H1 (cell line): ENCODE measurements around the gene STX16. TPM values are rescaled to one million over a fixed set of nuclear protein-coding genes. Genes with fewer than 3 reads are reported as not detected.
A peak's percentile ranks its signal among the peaks of the same experiment; 100 is the strongest.

ENCODE experiments used
- CTCF ChIA-PET: fragments of 300-600 bp; sonication (Branson Sonifier 250); formaldehyde crosslinking; loops from one replicate; lab custom pipeline; 2021; ENCODE audit not compliant: partially characterized antibody; lab: Charles Lee
- POLR2A ChIA-PET: fragments of 300-600 bp; sonication (Branson Sonifier 250); formaldehyde crosslinking; loops from one replicate; lab custom pipeline; 2021; ENCODE audit warnings: inconsistent platforms; ENCODE audit not compliant: partially characterized antibody; lab: Charles Lee
- DNase-seq, 2 experiments: peaks; one replicate each; pipeline versions ENCODE4 v3.0.0 to v3.0.0-alpha.2; 2010 to 2022; ENCODE audit warnings: low spot score in 2 of 2, low read depth in 1 of 2, mixed read lengths in 1 of 2
- FAIRE-seq: peaks from 2 replicates; lab custom pipeline; 2011; peaks lifted over from hg19 to GRCh38; lab: Jason Lieb, UNC
- H2AFZ ChIP-seq: 2 replicates; pipeline ENCODE4 v1.8.1; 2012; ENCODE audit warnings: low read length, inconsistent platforms
- H2AK5ac ChIP-seq: 2 replicates; pipeline ENCODE4 v1.6.1; 2013; ENCODE audit warnings: low read depth, low read length
- H2BK120ac ChIP-seq: replicated peaks from 2 replicates; pipeline ENCODE3; 2013; ENCODE audit warnings: low read depth, low read length, inconsistent platforms
- H2BK12ac ChIP-seq: 2 replicates; pipeline ENCODE4 v1.6.1; 2013; ENCODE audit warnings: low read depth, low read length
- H2BK15ac ChIP-seq: 2 replicates; pipeline ENCODE4 v1.6.1; 2013; ENCODE audit warnings: low read length
- H2BK20ac ChIP-seq: 2 replicates; pipeline ENCODE4 v1.6.1; 2013; ENCODE audit warnings: low read length
- H2BK5ac ChIP-seq: 2 replicates; pipeline ENCODE4 v1.6.1; 2013; ENCODE audit warnings: low read depth, low read length
- H3K14ac ChIP-seq: 2 replicates; pipeline ENCODE4 v1.6.1; 2013; ENCODE audit warnings: inconsistent platforms; ENCODE audit not compliant: insufficient read length
- H3K18ac ChIP-seq: 2 replicates; pipeline ENCODE4 v1.6.1; 2013; ENCODE audit warnings: low read length; ENCODE audit errors: extremely low read depth
- H3K23ac ChIP-seq: 2 replicates; pipeline ENCODE4 v1.6.1; 2013; ENCODE audit warnings: inconsistent platforms; ENCODE audit not compliant: insufficient read length
- H3K23me2 ChIP-seq: 2 replicates; pipeline ENCODE4 v1.6.1; 2013; ENCODE audit warnings: low read depth, low read length
- H3K27ac ChIP-seq: 2 replicates; pipeline ENCODE4 v1.6.1; 2011; ENCODE audit warnings: low read depth, low read length, inconsistent platforms
- H3K27me3 ChIP-seq, 4 experiments: replicated peaks in 1 of 4; 1 replicate in 1 of 4; 2 replicates in 3 of 4; pipeline versions ENCODE4 v1.6.1 to v1.8.1; 2011 to 2013; ENCODE audit warnings: low read length in 3 of 4, mild to moderate bottlenecking in 3 of 4, inconsistent platforms in 2 of 4, mixed read lengths in 2 of 4, moderate library complexity in 1 of 4; ENCODE audit not compliant: control insufficient read depth in 3 of 4, insufficient read depth in 3 of 4; ENCODE audit errors: extremely low read depth in 1 of 4
- H3K36me3 ChIP-seq, 4 experiments: 2 replicates each; pipeline versions ENCODE4 v1.6.1 to v1.8.1; 2011 to 2013; ENCODE audit warnings: mild to moderate bottlenecking in 4 of 4, low read length in 3 of 4, moderate library complexity in 2 of 4, control low read depth in 1 of 4, inconsistent platforms in 1 of 4; ENCODE audit not compliant: insufficient read depth in 4 of 4, control insufficient read depth in 2 of 4
- H3K4ac ChIP-seq: replicated peaks from 2 replicates; pipeline ENCODE3; 2013; ENCODE audit warnings: low read length, low read depth, mixed read lengths, inconsistent platforms; ENCODE audit not compliant: insufficient read length
- H3K4me1 ChIP-seq, 4 experiments: replicated peaks in 1 of 4; 1 replicate in 1 of 4; 2 replicates in 3 of 4; pipeline versions ENCODE4 v1.6.1 to v1.8.1; 2011 to 2013; ENCODE audit warnings: low read length in 3 of 4, inconsistent platforms in 2 of 4, mixed read lengths in 1 of 4; ENCODE audit not compliant: insufficient read depth in 4 of 4, control insufficient read depth in 3 of 4
- H3K4me2 ChIP-seq, 2 experiments: 2 replicates each; pipeline versions ENCODE4 v1.6.1 to v1.8.1; 2011 to 2013; ENCODE audit warnings: low read depth in 2 of 2, low read length in 2 of 2, control low read depth in 1 of 2, inconsistent platforms in 1 of 2, mild to moderate bottlenecking in 1 of 2; ENCODE audit not compliant: insufficient read depth in 1 of 2
- H3K4me3 ChIP-seq, 4 experiments: fragments of 200-600, 300-600 bp in 1 of 4; sonication (generic), shearing (Covaris generic), sonication (Bioruptor Twin) in 1 of 4; 2 replicates each; pipeline versions ENCODE4 v1.5.1 to v1.8.1; 2011 to 2016; ENCODE audit warnings: low read length in 4 of 4, low read depth in 3 of 4, control low read depth in 2 of 4, inconsistent platforms in 2 of 4, mild to moderate bottlenecking in 2 of 4, mixed read lengths in 1 of 4, moderate library complexity in 1 of 4; ENCODE audit not compliant: insufficient read depth in 2 of 4; ENCODE audit errors: extremely low read depth in 1 of 4
- H3K56ac ChIP-seq: replicated peaks from 2 replicates; pipeline ENCODE3; 2013; ENCODE audit warnings: low read depth, mild to moderate bottlenecking, mixed read lengths, low read length, inconsistent platforms; ENCODE audit not compliant: insufficient read length
- H3K79me1 ChIP-seq: 2 replicates; pipeline ENCODE4 v1.6.1; 2013; ENCODE audit warnings: low read depth, low read length, control low read depth
- H3K79me2 ChIP-seq, 2 experiments: 2 replicates each; pipeline versions ENCODE4 v1.6.1 to v1.8.1; 2012 to 2013; ENCODE audit warnings: low read length in 2 of 2, mild to moderate bottlenecking in 2 of 2, inconsistent platforms in 1 of 2; ENCODE audit not compliant: insufficient read depth in 2 of 2, control insufficient read depth in 1 of 2
- H3K9ac ChIP-seq, 4 experiments: replicated peaks in 1 of 4; 1 replicate in 1 of 4; 2 replicates in 3 of 4; pipeline versions ENCODE4 v1.6.1 to v1.8.1; 2011 to 2013; ENCODE audit warnings: low read depth in 3 of 4, low read length in 3 of 4, control low read depth in 2 of 4, mild to moderate bottlenecking in 2 of 4, moderate library complexity in 2 of 4, inconsistent platforms in 1 of 4; ENCODE audit errors: extremely low read depth in 1 of 4
- H3K9me3 ChIP-seq, 2 experiments: 2 replicates each; pipeline versions ENCODE4 v1.6.1 to v1.8.1; 2012 to 2013; ENCODE audit warnings: mild to moderate bottlenecking in 2 of 2, moderate library complexity in 2 of 2, control low read depth in 1 of 2, inconsistent platforms in 1 of 2, low read depth in 1 of 2, low read length in 1 of 2, mixed read lengths in 1 of 2; ENCODE audit not compliant: insufficient read depth in 2 of 2
- H4K20me1 ChIP-seq, 2 experiments: replicated peaks in 1 of 2; 2 replicates each; pipeline versions ENCODE3 to v1.8.1; 2011 to 2013; ENCODE audit warnings: inconsistent platforms in 2 of 2, low read length in 2 of 2, mild to moderate bottlenecking in 1 of 2; ENCODE audit not compliant: insufficient read depth in 2 of 2, control insufficient read depth in 1 of 2
- H4K5ac ChIP-seq: 2 replicates; pipeline ENCODE4 v1.6.1; 2013; ENCODE audit warnings: low read length, low read depth, mixed read lengths, inconsistent platforms; ENCODE audit not compliant: insufficient read length
- H4K8ac ChIP-seq: 2 replicates; pipeline ENCODE4 v1.8.0; 2013; ENCODE audit warnings: mild to moderate bottlenecking, moderate library complexity, low read length, inconsistent platforms; ENCODE audit not compliant: insufficient read depth; ENCODE audit errors: extremely low read depth
- H4K91ac ChIP-seq: replicated peaks from 2 replicates; pipeline ENCODE3; 2013; ENCODE audit warnings: low read length, mixed read lengths, inconsistent platforms; ENCODE audit not compliant: insufficient read length
- CREB1 ChIP-seq: IDR thresholded peaks from 2 replicates; pipeline ENCODE4 v1.6.1; 2012; ENCODE audit warnings: inconsistent platforms
- KDM1A ChIP-seq: fragments of 200-600, 300-600 bp; sonication (generic); IDR thresholded peaks from 2 replicates; pipeline ENCODE4 v1.7.1; 2016; ENCODE audit warnings: mild to moderate bottlenecking, low read length, borderline replicate concordance
- KDM4A ChIP-seq: IDR thresholded peaks from one replicate; pipeline ENCODE4 v1.7.1; 2012; ENCODE audit warnings: low read depth, mild to moderate bottlenecking, moderate library complexity, low read length, inconsistent platforms; ENCODE audit not compliant: severe bottlenecking
- SP2 ChIP-seq: IDR thresholded peaks from 2 replicates; pipeline ENCODE4 v1.6.1; 2012; ENCODE audit warnings: mild to moderate bottlenecking, low read length, inconsistent platforms
- TAF1 ChIP-seq: IDR thresholded peaks from 2 replicates; pipeline ENCODE4 v1.6.1; 2011; ENCODE audit warnings: mild to moderate bottlenecking, low read depth, low read length
- YY1 ChIP-seq: IDR thresholded peaks from 2 replicates; pipeline ENCODE4 v1.6.1; 2011; ENCODE audit warnings: low read depth, mild to moderate bottlenecking, low read length
- WGBS, 2 experiments: shearing (Covaris generic) in 1 of 2; methylation state at CpG; one replicate each; pipeline versions ENCODE4 v1.1.6 to v1.1.7; 2013 to 2015; ENCODE audit warnings: low lambda C conversion rate in 2 of 2, mixed read lengths in 2 of 2, inconsistent platforms in 1 of 2, low coverage in 1 of 2, missing lambda C conversion rate in 1 of 2; ENCODE audit not compliant: insufficient replicate concordance in 2 of 2, insufficient coverage in 1 of 2, insufficient read length in 1 of 2; ENCODE audit errors: extremely low coverage in 1 of 2, missing lambda C conversion rate in 1 of 2; 5-methylcytosine and 5-hydroxymethylcytosine counted together
- polyA plus RNA-seq, 7 experiments: library from polyadenylated mRNA; depleted of rRNA in 3 of 7; stranded (reverse) in 5 of 7; unstranded in 2 of 7; fragments of >200 nt in 5 of 7; fragments of 200-250 nt in 2 of 7; gene quantifications; 1 replicate in 5 of 7; 2 replicates in 1 of 7; 4 replicates in 1 of 7; pipeline versions ENCODE4 v1.2.1 to v1.2.3, GENCODE V29; 2011 to 2013; ENCODE audit warnings: missing spikeins in 2 of 7, mixed read lengths in 2 of 7
- total RNA-seq: library from RNA; stranded (reverse); fragmentation: NEBNext Ultra II Directional; extraction: Animal tissue kit (Norgen Biotek cat#: 25700); gene quantifications from 2 replicates; pipeline ENCODE4 v1.2.1, GENCODE V29; 2021
- TF ChIP-seq, protein P1 (sequence below): IDR thresholded peaks from 2 replicates; pipeline ENCODE4 v1.6.1; 2011; ENCODE audit warnings: low read depth, mild to moderate bottlenecking, low read length; ENCODE audit not compliant: insufficient read depth

The STX16 gene
- total and polyA plus RNA-seq, 2 of the 8 experiments (the other 6 are each of a cell fraction or from before 2014, with no cell fraction given): 45.2 to 61.6 TPM

DNA sequence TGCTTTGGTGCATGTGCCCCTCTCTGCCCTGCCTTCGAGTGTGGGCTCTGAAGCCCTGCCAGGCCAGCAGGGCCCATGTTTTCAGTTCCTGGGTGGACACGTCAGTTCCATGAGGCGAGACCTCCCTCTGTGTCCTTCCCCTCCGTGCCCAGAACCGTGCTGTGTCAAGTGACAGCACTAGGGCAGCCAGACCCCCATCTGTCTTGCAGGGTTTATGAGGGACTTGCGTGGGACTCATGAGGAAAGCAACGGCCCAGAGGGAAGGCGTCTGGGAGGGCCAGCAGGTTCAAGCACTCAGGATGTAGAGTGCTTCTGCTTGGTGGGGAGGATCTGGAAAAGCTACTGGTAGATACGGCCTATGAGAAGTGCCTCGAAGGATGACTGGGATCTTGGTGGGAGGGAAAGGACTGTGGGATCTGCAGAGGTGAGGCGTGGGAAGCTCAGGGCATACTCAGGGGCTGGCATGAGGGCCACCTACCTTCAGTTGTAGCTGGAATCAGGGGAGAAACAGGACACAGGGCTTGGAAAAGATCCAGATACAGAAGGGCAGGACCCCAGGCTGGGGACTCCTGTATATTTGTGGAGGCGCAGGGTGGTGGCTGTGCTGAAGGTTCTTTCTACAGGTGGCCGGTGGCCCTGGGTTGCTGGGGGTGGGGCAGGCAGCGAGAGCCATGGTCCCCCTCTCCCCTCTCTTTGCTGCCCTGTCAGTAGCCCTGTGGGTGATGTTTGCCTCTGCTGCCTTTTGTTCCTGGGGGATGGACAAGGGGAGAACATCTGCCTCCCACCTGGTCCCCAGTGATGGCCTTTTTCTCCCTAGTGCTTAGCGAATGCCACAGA is 47.0 kb downstream of the STX16 start:
- no peak overlapping the region for H2AFZ ChIP-seq
- H2BK20ac ChIP-seq: no peak overlapping the region
- POLR2A ChIA-PET: interaction anchor here (0.8 to 16.8 kb wide), 9 partner anchors 8 to 152 kb away, joined by 3 to 188 read pairs (median 4); partner anchors contain the start of gene STX16
- no peak for DNase-seq
- H3K27me3 ChIP-seq: no peaks in the 10 kb centered on the region
- 93% methylated on average over 13 of the region's 15 CpGs; no CpG with 5 or more reads in 1 of the 2 experiments for WGBS, 2 experiments
- H3K79me2 ChIP-seq: no peaks in the 10 kb centered on the region; a peak in 1 of 4 replicates
- no peak overlapping the region for H3K27ac ChIP-seq
- H3K4ac ChIP-seq: no peak overlapping the region
- H3K36me3 ChIP-seq: peaks cover 4 to 31% (median 13%) of the 10 kb centered on the region in 4 experiments; a peak in 7 of 8 replicates
- H2BK120ac ChIP-seq: no peak overlapping the region
- H3K23ac ChIP-seq: no peak overlapping the region
- peak overlapping the region; percentile 44; the same call in 1 of the 2 replicates for H2BK5ac ChIP-seq
- peaks cover 4% of the 10 kb centered on the region; the same call in 1 of the 2 replicates for H3K23me2 ChIP-seq
- no peak overlapping the region for H2BK12ac ChIP-seq
- FAIRE-seq: no peak
- H3K14ac ChIP-seq: no peak overlapping the region
- peaks cover 3 to 15% (median 8%) of the 10 kb centered on the region in 4 experiments; a peak in 6 of 7 replicates for H3K4me1 ChIP-seq
- no peak overlapping the region for H2BK15ac ChIP-seq
- no peak overlapping the region for H3K56ac ChIP-seq
- no peak overlapping the region for H2AK5ac ChIP-seq
- H3K9ac ChIP-seq: no peak overlapping the region; a peak in 1 of 7 replicates
- no peak overlapping the region for H3K18ac ChIP-seq
- H3K79me1 ChIP-seq: 0 out of 2 replicates have a peak, but pooled peaks cover 4% of the 10 kb centered on the region
- H3K9me3 ChIP-seq: no peaks in the 10 kb centered on the region
- peaks cover 3 to 8% of the 10 kb centered on the region in 2 experiments for H4K20me1 ChIP-seq
- no peak overlapping the region for H4K5ac ChIP-seq
- H4K8ac ChIP-seq: no peak overlapping the region
- no peak overlapping the region for H3K4me2 ChIP-seq
- CTCF ChIA-PET: interaction anchor here (1.3 to 3.2 kb wide), 3 partner anchors 25 to 217 kb away, joined by 3 to 8 read pairs (median 5); no protein-coding TSS in a partner anchor
- no peak overlapping the region for H3K4me3 ChIP-seq
- no peak overlapping the region for H4K91ac ChIP-seq
- TF ChIP-seq KDM4A (no peak), SP2 (no peak), YY1 (no peak), CREB1 (no peak), TAF1 (no peak), KDM1A (no peak)
- TF ChIP-seq, protein P1, sequence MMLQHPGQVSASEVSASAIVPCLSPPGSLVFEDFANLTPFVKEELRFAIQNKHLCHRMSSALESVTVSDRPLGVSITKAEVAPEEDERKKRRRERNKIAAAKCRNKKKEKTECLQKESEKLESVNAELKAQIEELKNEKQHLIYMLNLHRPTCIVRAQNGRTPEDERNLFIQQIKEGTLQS: no peak
